NCI-H2081 treated with DMSO at 0.1 percent for 48 hours (cell line): ENCODE results near the gene ELP2.
"Not testable (repeated sequence)": the region's sequence is repeated elsewhere in the genome, so short reads cannot be mapped to it uniquely, and the experiment has no call there.

ENCODE experiments used
- DNase-seq: peaks from one replicate; lab custom pipeline; 2025; lab: John Stamatoyannopoulos, UW

ELP2 gene

GRCh38 chr18:36188916-36189315 is 59.2 kb downstream of the ELP2 start:
- no peak for DNase-seq

GRCh38 chr18:36189486-36189885 is 59.8 kb downstream of the ELP2 start:
- DNase-seq = no peak

GRCh38 chr18:36191286-36191685 is 61.6 kb downstream of the ELP2 start:
- DNase-seq = no peak

GRCh38 chr18:36191711-36192110 is 62.0 kb downstream of the ELP2 start:
- no peak for DNase-seq

- DNase-seq = no peak
Observed at GRCh38 chr18:36194600-36195315, 65.1 kb downstream of the ELP2 start.

- no peak for DNase-seq
Observed at GRCh38 chr18:36195427-36196122, 65.9 kb downstream of the ELP2 start.

- peak; percentile 2 for DNase-seq
Observed at GRCh38 chr18:36196238-36196995, 66.7 kb downstream of the ELP2 start.

GRCh38 chr18:36197511-36198166 is 67.9 kb downstream of the ELP2 start:
- DNase-seq = no peak

- no peak for DNase-seq
Observed at GRCh38 chr18:36199691-36200295, 70.1 kb downstream of the ELP2 start.

GRCh38 chr18:36200354-36200771 is 70.7 kb downstream of the ELP2 start:
- DNase-seq = no peak

GRCh38 chr18:36201765-36202164 is 72.1 kb downstream of the ELP2 start:
- DNase-seq = no peak

- no peak for DNase-seq
Observed at GRCh38 chr18:36203360-36203895, 73.7 kb downstream of the ELP2 start.

GRCh38 chr18:36205166-36205565 is 75.5 kb downstream of the ELP2 start:
- DNase-seq = no peak

- DNase-seq = no peak
Observed at GRCh38 chr18:36207303-36207702, 77.6 kb downstream of the ELP2 start.

- not testable (repeated sequence) for DNase-seq
Observed at GRCh38 chr18:36207969-36208368, 78.3 kb downstream of the ELP2 start.

- no peak for DNase-seq
Observed at GRCh38 chr18:36211612-36212065, 81.9 kb downstream of the ELP2 start.

GRCh38 chr18:36212301-36213171 is 82.8 kb downstream of the ELP2 start:
- DNase-seq = no peak

- no peak for DNase-seq
Observed at GRCh38 chr18:36214811-36215210, 85.1 kb downstream of the ELP2 start.

GRCh38 chr18:36215577-36215976 is 85.9 kb downstream of the ELP2 start:
- DNase-seq = no peak

GRCh38 chr18:36217348-36217747 is 87.6 kb downstream of the ELP2 start:
- DNase-seq = no peak

- DNase-seq = no peak
Observed at GRCh38 chr18:36229188-36229587, 99.5 kb downstream of the ELP2 start.
